GM12801 (cell line): Measurements from ENCODE around the gene AGPAT1.

Experiments
- CTCF ChIP-seq: IDR thresholded peaks from one replicate; pipeline ENCODE4 v1.5.1; 2011; ENCODE audit warnings: control low read depth; ENCODE audit not compliant: insufficient read length; ENCODE audit errors: extremely low read depth

Gene AGPAT1

GRCh38 chr6:32153564-32154513 is 22.0 kb downstream of the AGPAT1 start, which contains the start of gene PPT2:
Gene PPT2 (plus strand): TSS chr6:32154141. CDS start chr6:32154595, 454 bp downstream.
- TF ChIP-seq CTCF: no peak

GRCh38 chr6:32152769-32153563 is 22.9 kb downstream of the AGPAT1 start:
- no peak for TF ChIP-seq CTCF

- no peak for TF ChIP-seq CTCF
These were observed 23.8 kb downstream of the AGPAT1 start, which contains the start of gene PRRT1 for GRCh38 chr6:32151863-32152768. Gene PRRT1 (minus strand): TSS chr6:32151939. CDS start chr6:32151827, 112 bp downstream.

- no peak for TF ChIP-seq CTCF
These were observed 24.6 kb downstream of the AGPAT1 start for GRCh38 chr6:32151181-32151862.

- TF ChIP-seq CTCF: no peak
These were observed 25.7 kb downstream of the AGPAT1 start for GRCh38 chr6:32149932-32150870.
